SK-N-MC (cell line): ENCODE measurements around the gene ADPRH.

Source experiments
- EZH2 ChIP-seq: fragments of 200-600 bp; sonication (generic); IDR thresholded peaks from one replicate; pipeline ENCODE4 v1.6.1; 2017; ENCODE audit warnings: antibody characterized with exemption
- POLR2AphosphoS5 ChIP-seq: IDR thresholded peaks from 2 replicates; pipeline ENCODE4 v1.6.1; 2012; ENCODE audit warnings: mild to moderate bottlenecking, low read depth, low read length, borderline replicate concordance

- no peak for TF ChIP-seq EZH2
- no peak for TF ChIP-seq POLR2AphosphoS5
These were observed 33.9 kb downstream of the ADPRH start for GRCh38 chr3:119613201-119613600.
